ENCODE data around the gene PITPNC1. TPM values are rescaled to one million over a fixed set of nuclear protein-coding genes. Genes with fewer than 3 reads are reported as not detected.

The PITPNC1 gene
- total RNA-seq, 3 donors from 2014 or later, result 11.0 to 17.7 (median 14.8) TPM

GRCh38 chr17:67602444-67602843, 225.4 kb downstream of the PITPNC1 start:
- Histone ChIP-seq H3K9me3 (no peaks in the 10 kb centered on the region), H3K27ac (no peak overlapping the region), H3K27me3 (no peaks in the 10 kb centered on the region), H3K4me3 (no peak overlapping the region), H3K36me3 (no peaks in the 10 kb centered on the region), H3K4me1 (no peaks in the 10 kb centered on the region)
- TF ChIP-seq, protein P1, sequence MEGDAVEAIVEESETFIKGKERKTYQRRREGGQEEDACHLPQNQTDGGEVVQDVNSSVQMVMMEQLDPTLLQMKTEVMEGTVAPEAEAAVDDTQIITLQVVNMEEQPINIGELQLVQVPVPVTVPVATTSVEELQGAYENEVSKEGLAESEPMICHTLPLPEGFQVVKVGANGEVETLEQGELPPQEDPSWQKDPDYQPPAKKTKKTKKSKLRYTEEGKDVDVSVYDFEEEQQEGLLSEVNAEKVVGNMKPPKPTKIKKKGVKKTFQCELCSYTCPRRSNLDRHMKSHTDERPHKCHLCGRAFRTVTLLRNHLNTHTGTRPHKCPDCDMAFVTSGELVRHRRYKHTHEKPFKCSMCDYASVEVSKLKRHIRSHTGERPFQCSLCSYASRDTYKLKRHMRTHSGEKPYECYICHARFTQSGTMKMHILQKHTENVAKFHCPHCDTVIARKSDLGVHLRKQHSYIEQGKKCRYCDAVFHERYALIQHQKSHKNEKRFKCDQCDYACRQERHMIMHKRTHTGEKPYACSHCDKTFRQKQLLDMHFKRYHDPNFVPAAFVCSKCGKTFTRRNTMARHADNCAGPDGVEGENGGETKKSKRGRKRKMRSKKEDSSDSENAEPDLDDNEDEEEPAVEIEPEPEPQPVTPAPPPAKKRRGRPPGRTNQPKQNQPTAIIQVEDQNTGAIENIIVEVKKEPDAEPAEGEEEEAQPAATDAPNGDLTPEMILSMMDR (IDR thresholded peaks at IDR 0.05), result no peak
- TF ChIP-seq POLR2AphosphoS5 (IDR thresholded peaks at IDR 0.05), result no peak
- no peak for TF ChIP-seq POLR2A (IDR thresholded peaks at IDR 0.05)
- intact Hi-C loops (cut with DNase I; ENCODE audit: low total_unique reads), result no loop called here
- DNase-seq (ENCODE audit: low spot score in 2 of 2), result no peak

DNA sequence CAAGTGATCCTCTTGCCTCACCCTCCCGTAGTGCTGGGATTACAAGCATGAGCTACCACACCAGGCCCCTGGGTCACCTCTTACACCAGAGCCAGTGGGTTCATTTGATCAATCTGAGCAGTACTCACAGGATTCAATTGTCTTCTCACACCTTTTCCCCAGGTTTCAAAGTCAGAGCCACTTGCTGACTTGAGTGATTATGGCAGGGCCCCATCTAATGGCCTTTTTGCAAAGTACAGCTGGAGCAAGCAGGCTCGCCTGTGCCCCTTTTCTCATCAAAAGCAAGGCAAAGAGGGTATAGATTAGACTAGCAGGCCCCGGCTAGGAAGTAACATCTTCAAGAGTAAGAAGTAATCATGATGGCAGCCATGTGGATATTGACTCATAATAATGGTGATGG, 225.9 kb downstream of the PITPNC1 start:
- no peak for DNase-seq (ENCODE audit: low spot score in 2 of 2)
- TF ChIP-seq, protein P1 (IDR thresholded peaks at IDR 0.05), result no peak
- TF ChIP-seq POLR2A (IDR thresholded peaks at IDR 0.05) (no peak), POLR2AphosphoS5 (IDR thresholded peaks at IDR 0.05) (no peak)

GRCh38 chr17:67605256-67605912, 228.3 kb downstream of the PITPNC1 start:
- intact Hi-C loops (cut with DNase I; ENCODE audit: low total_unique reads), result no loop called here
- no peak for DNase-seq (ENCODE audit: low spot score in 2 of 2)

More for the DNA sequence above, 225.9 kb downstream of the PITPNC1 start:
- Histone ChIP-seq H3K36me3 (no peaks in the 10 kb centered on the region), H3K9me3 (no peaks in the 10 kb centered on the region), H3K27me3 (no peaks in the 10 kb centered on the region), H3K27ac (no peak overlapping the region), H3K4me1 (no peaks in the 10 kb centered on the region), H3K4me3 (no peak overlapping the region)
- intact Hi-C loops (cut with DNase I; ENCODE audit: low total_unique reads), result no loop called here

DNA sequence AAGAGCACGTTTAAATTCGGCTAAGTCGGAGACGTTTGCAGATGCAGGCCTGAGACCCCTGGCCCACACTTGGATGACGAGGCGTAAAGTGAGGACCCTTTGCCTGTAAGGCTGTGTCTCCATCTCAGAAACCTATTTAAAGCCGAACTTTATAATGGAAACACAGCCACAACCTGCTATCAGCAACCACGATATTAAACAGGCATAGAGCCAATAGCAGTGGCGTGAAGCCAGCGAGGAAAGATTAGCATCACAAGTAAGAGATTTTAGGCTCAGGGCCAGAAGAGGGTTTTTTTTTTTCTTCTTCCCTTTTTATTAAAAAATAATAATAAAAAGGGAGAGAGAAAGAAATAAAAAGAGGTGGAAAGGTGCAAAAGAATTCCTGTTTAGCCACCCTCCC, 229.4 kb downstream of the PITPNC1 start:
- no peaks in the 10 kb centered on the region for H3K27me3 ChIP-seq
- no peaks in the 10 kb centered on the region for H3K4me1 ChIP-seq
- H3K9me3 ChIP-seq, result no peaks in the 10 kb centered on the region
- H3K27ac ChIP-seq, result no peak overlapping the region
- DNase-seq (ENCODE audit: low spot score in 2 of 2), result no peak
- no peak overlapping the region for H3K4me3 ChIP-seq
- no peaks in the 10 kb centered on the region for H3K36me3 ChIP-seq
- intact Hi-C loops (cut with DNase I; ENCODE audit: low total_unique reads), result no loop called here
- TF ChIP-seq POLR2A (IDR thresholded peaks at IDR 0.05) (no peak), POLR2AphosphoS5 (IDR thresholded peaks at IDR 0.05) (no peak)
- TF ChIP-seq, protein P1 (IDR thresholded peaks at IDR 0.05), result no peak

More at GRCh38 chr17:67605256-67605912, 228.3 kb downstream of the PITPNC1 start:
- Histone ChIP-seq H3K36me3 (no peaks in the 10 kb centered on the region), H3K4me1 (no peaks in the 10 kb centered on the region), H3K27ac (no peak overlapping the region), H3K9me3 (no peaks in the 10 kb centered on the region), H3K4me3 (no peak overlapping the region), H3K27me3 (no peaks in the 10 kb centered on the region)
- TF ChIP-seq POLR2AphosphoS5 (IDR thresholded peaks at IDR 0.05), result no peak
- no peak for TF ChIP-seq POLR2A (IDR thresholded peaks at IDR 0.05)
- TF ChIP-seq, protein P1 (IDR thresholded peaks at IDR 0.05), result no peak

GRCh38 chr17:67606896-67607604, 230.0 kb downstream of the PITPNC1 start:
- H3K9me3 ChIP-seq, result no peaks in the 10 kb centered on the region
- no peak overlapping the region for H3K4me3 ChIP-seq
- no peaks in the 10 kb centered on the region for H3K36me3 ChIP-seq
- DNase-seq (ENCODE audit: low spot score in 2 of 2), result no peak
- no peak overlapping the region for H3K27ac ChIP-seq
- intact Hi-C loops (cut with DNase I; ENCODE audit: low total_unique reads), result no loop called here
- no peaks in the 10 kb centered on the region for H3K4me1 ChIP-seq
- no peak for TF ChIP-seq POLR2AphosphoS5 (IDR thresholded peaks at IDR 0.05)
- TF ChIP-seq POLR2A (IDR thresholded peaks at IDR 0.05), result no peak
- TF ChIP-seq, protein P1 (IDR thresholded peaks at IDR 0.05), result no peak
- H3K27me3 ChIP-seq, result no peaks in the 10 kb centered on the region

All from breast epithelium (tissue), 4 donors.